Right lung (tissue), 10 donors: ENCODE measurements around the gene RFK. TPM values are rescaled to one million over a fixed set of nuclear protein-coding genes. Genes with fewer than 3 reads are reported as not detected.
A peak's percentile ranks its signal among the peaks of the same experiment; 100 is the strongest.
"Not testable (repeated sequence)": the region's sequence is repeated elsewhere in the genome, so short reads cannot be mapped to it uniquely, and the experiment has no call there.

Experiments
- DNase-seq, 2 donors: peaks; one replicate each; pipeline ENCODE4 v3.0.0-alpha.2; 2013
- long read RNA-seq, 8 donors: transcript quantifications; one replicate each; lab custom pipeline, GENCODE V29; 2026
- polyA plus RNA-seq, 5 donors: library from polyadenylated mRNA; unstranded; fragments of 120-200 nt; gene quantifications; one replicate each; pipeline versions ENCODE4 v1.2.1 to v1.2.3, GENCODE V29; 2013; ENCODE audit warnings: inconsistent platforms in 1 of 5, low replicate concordance in 1 of 5; ENCODE audit not compliant: insufficient read length in 5 of 5, insufficient read depth in 1 of 5

RFK gene
- 10 to 100 TPM; 15.7 to 25.3 (median 20.5) TPM for polyA plus RNA-seq
- long read RNA-seq, donor 1, transcript RFK-201 (4 exons, 2,684 nt): major isoform, 12 of 18 reads
- long read RNA-seq, donor 1, partial matches to known transcripts: 6 of 18 reads
- long read RNA-seq, donor 1, other reads (novel, unspliced or antisense): 0 of 18 reads
- long read RNA-seq, donor 2, partial matches to known transcripts: 0 of 4 reads
- long read RNA-seq, donor 2, other reads (novel, unspliced or antisense): 0 of 4 reads
- long read RNA-seq, donor 3, transcript RFK-201 (4 exons, 2,684 nt): major isoform, 9 of 9 reads
- long read RNA-seq, donor 3, partial matches to known transcripts: 0 of 9 reads
- long read RNA-seq, donor 3, other reads (novel, unspliced or antisense): 0 of 9 reads
- long read RNA-seq, donor 4, partial matches to known transcripts: 0 of 4 reads
- long read RNA-seq, donor 4, other reads (novel, unspliced or antisense): 0 of 4 reads
- long read RNA-seq, donor 5, transcript RFK-201 (4 exons, 2,684 nt): major isoform, 12 of 13 reads
- long read RNA-seq, donor 5, partial matches to known transcripts: 0 of 13 reads
- long read RNA-seq, donor 5, other reads (novel, unspliced or antisense): 0 of 13 reads
- long read RNA-seq, donor 6, transcript RFK-201 (4 exons, 2,684 nt): major isoform, 16 of 16 reads
- long read RNA-seq, donor 6, partial matches to known transcripts: 0 of 16 reads
- long read RNA-seq, donor 6, other reads (novel, unspliced or antisense): 0 of 16 reads
- long read RNA-seq, donor 7, transcript RFK-201 (4 exons, 2,684 nt): major isoform, 14 of 14 reads
- long read RNA-seq, donor 7, partial matches to known transcripts: 0 of 14 reads
- long read RNA-seq, donor 7, other reads (novel, unspliced or antisense): 0 of 14 reads
- long read RNA-seq, donor 8, partial matches to known transcripts: 0 of 3 reads
- long read RNA-seq, donor 8, other reads (novel, unspliced or antisense): 0 of 3 reads

GRCh38 chr9:76394195-76394959 is at the start of gene RFK:
TSS of gene RFK (minus strand) at chr9:76394426. CDS start at chr9:76394171, 255 bp downstream.
- peak; percentile 94 to 95 for DNase-seq

- DNase-seq: no peak
Observed at GRCh38 chr9:76443887-76444286, 49.7 kb upstream of the RFK start.

- no peak for DNase-seq
Observed at GRCh38 chr9:76441551-76442322, 47.5 kb upstream of the RFK start.

GRCh38 chr9:76438841-76439588 is 44.8 kb upstream of the RFK start:
- no peak for DNase-seq

GRCh38 chr9:76437017-76437699 is 42.9 kb upstream of the RFK start:
- DNase-seq: not testable (repeated sequence)

- DNase-seq: not testable (repeated sequence)
Observed at GRCh38 chr9:76434897-76435296, 40.7 kb upstream of the RFK start.

GRCh38 chr9:76433836-76434235 is 39.6 kb upstream of the RFK start:
- no peak for DNase-seq

GRCh38 chr9:76433406-76433805 is 39.2 kb upstream of the RFK start:
- no peak for DNase-seq

GRCh38 chr9:76431601-76432000 is 37.4 kb upstream of the RFK start:
- DNase-seq: no peak

- DNase-seq: no peak
Observed at GRCh38 chr9:76426807-76427419, 32.7 kb upstream of the RFK start.

GRCh38 chr9:76425677-76426453 is 31.6 kb upstream of the RFK start:
- no peak for DNase-seq

GRCh38 chr9:76424491-76424890 is 30.3 kb upstream of the RFK start:
- no peak for DNase-seq

- DNase-seq: no peak
Observed at GRCh38 chr9:76423216-76424177, 29.3 kb upstream of the RFK start.

GRCh38 chr9:76419782-76420380 is 25.7 kb upstream of the RFK start:
- DNase-seq: no peak

GRCh38 chr9:76417394-76417793 is 23.2 kb upstream of the RFK start:
- no peak for DNase-seq

- DNase-seq: peak in 1 of 2 donors; percentile 5
Observed at GRCh38 chr9:76415731-76416130, 21.5 kb upstream of the RFK start.

- no peak for DNase-seq
Observed at GRCh38 chr9:76415154-76415553, 20.9 kb upstream of the RFK start.
